Neural progenitor cell (in vitro differentiated cells): ENCODE results near the gene GCG.

Source experiments
- CTCF ChIP-seq: fragments of 200-600 bp; sonication (generic); IDR thresholded peaks from 2 replicates; pipeline ENCODE4 v1.5.1; 2017; ENCODE audit warnings: antibody characterized with exemption, mild to moderate bottlenecking
- EZH2 ChIP-seq: fragments of 200-600 bp; sonication (generic); IDR thresholded peaks from 2 replicates; pipeline ENCODE4 v1.6.1; 2017; ENCODE audit warnings: antibody characterized with exemption, mild to moderate bottlenecking, moderate library complexity
- EZH2phosphoT487 ChIP-seq: fragments of 200-600 bp; sonication (generic); IDR thresholded peaks from 2 replicates; pipeline ENCODE4 v1.6.1; 2017; ENCODE audit warnings: antibody characterized with exemption

- TF ChIP-seq CTCF (no peak), EZH2 (no peak), EZH2phosphoT487 (no peak)
Measured at GRCh38 chr2:162113776-162114168, 38.3 kb downstream of the GCG start.
